Measurements from ENCODE around the gene STK17A. TPM values are rescaled to one million over a fixed set of nuclear protein-coding genes. Genes with fewer than 3 reads are reported as not detected.

STK17A gene
- total RNA-seq, 2 experiments from 2014 or later = 53.2 to 53.8 TPM

GRCh38 chr7:43646603-43647338, 63.9 kb downstream of the STK17A start:
- peaks cover 95% of the 10 kb centered on the region for H3K4me1 Mint-ChIP-seq
- no peak for DNase-seq
- peak overlapping the region; percentile 60 for H3K4me3 Mint-ChIP-seq
- H3K27me3 Mint-ChIP-seq = no peaks in the 10 kb centered on the region
- H3K9me3 Mint-ChIP-seq = no peaks in the 10 kb centered on the region
- H3K36me3 Mint-ChIP-seq = peaks cover 57% of the 10 kb centered on the region
- H3K27ac Mint-ChIP-seq = peak overlapping the region; percentile 100

GRCh38 chr7:43647339-43647672, 64.4 kb downstream of the STK17A start:
- Mint-ChIP-seq H3K9me3 (no peaks in the 10 kb centered on the region), H3K27ac (peak overlapping the region; percentile 100), H3K27me3 (no peaks in the 10 kb centered on the region), H3K4me1 (peaks cover 95% of the 10 kb centered on the region), H3K4me3 (peak overlapping the region; percentile 60), H3K36me3 (peaks cover 59% of the 10 kb centered on the region)
- DNase-seq = no peak

GRCh38 chr7:43647673-43648472, 65.0 kb downstream of the STK17A start:
- peak; percentile 63 for DNase-seq
- H3K4me3 Mint-ChIP-seq = peak overlapping the region; percentile 78
- no peaks in the 10 kb centered on the region for H3K9me3 Mint-ChIP-seq
- H3K36me3 Mint-ChIP-seq = peaks cover 57% of the 10 kb centered on the region
- H3K27ac Mint-ChIP-seq = peak overlapping the region; percentile 100
- no peaks in the 10 kb centered on the region for H3K27me3 Mint-ChIP-seq
- H3K4me1 Mint-ChIP-seq = peaks cover 93% of the 10 kb centered on the region

- Mint-ChIP-seq H3K4me1 (peaks cover 92% of the 10 kb centered on the region), H3K27me3 (no peaks in the 10 kb centered on the region), H3K9me3 (no peaks in the 10 kb centered on the region), H3K27ac (peak overlapping the region; percentile 100), H3K36me3 (peaks cover 58% of the 10 kb centered on the region), H3K4me3 (peak overlapping the region; percentile 81)
- peak; percentile 66 for DNase-seq
Observed at GRCh38 chr7:43648473-43649406, 65.8 kb downstream of the STK17A start.

GRCh38 chr7:43649755-43650274, 66.9 kb downstream of the STK17A start:
- Mint-ChIP-seq H3K4me1 (peaks cover 92% of the 10 kb centered on the region), H3K27me3 (no peaks in the 10 kb centered on the region), H3K36me3 (peaks cover 57% of the 10 kb centered on the region), H3K9me3 (peaks cover 3% of the 10 kb centered on the region), H3K4me3 (peak overlapping the region; percentile 81), H3K27ac (peak overlapping the region; percentile 100)
- DNase-seq = peak; percentile 59

GRCh38 chr7:43650457-43651052, 67.6 kb downstream of the STK17A start:
- Mint-ChIP-seq H3K27me3 (no peaks in the 10 kb centered on the region), H3K9me3 (peaks cover 3% of the 10 kb centered on the region), H3K4me3 (peak overlapping the region; percentile 69), H3K27ac (peak overlapping the region; percentile 100), H3K4me1 (peaks cover 90% of the 10 kb centered on the region), H3K36me3 (peaks cover 55% of the 10 kb centered on the region)
- no peak for DNase-seq

- Mint-ChIP-seq H3K36me3 (peaks cover 58% of the 10 kb centered on the region), H3K4me1 (peaks cover 80% of the 10 kb centered on the region), H3K27ac (peak overlapping the region; percentile 100), H3K9me3 (peaks cover 3% of the 10 kb centered on the region), H3K27me3 (no peaks in the 10 kb centered on the region), H3K4me3 (no peak overlapping the region)
- DNase-seq = no peak
Observed at GRCh38 chr7:43652364-43652763, 69.5 kb downstream of the STK17A start.

GRCh38 chr7:43653466-43653865, 70.6 kb downstream of the STK17A start:
- Mint-ChIP-seq H3K36me3 (peaks cover 60% of the 10 kb centered on the region), H3K4me1 (peaks cover 77% of the 10 kb centered on the region), H3K27me3 (no peaks in the 10 kb centered on the region), H3K4me3 (peak overlapping the region; percentile 14), H3K27ac (peak overlapping the region; percentile 74), H3K9me3 (peaks cover 3% of the 10 kb centered on the region)
- DNase-seq = no peak

- Mint-ChIP-seq H3K4me3 (peak overlapping the region; percentile 14), H3K27me3 (no peaks in the 10 kb centered on the region), H3K27ac (peak overlapping the region; percentile 74), H3K36me3 (peaks cover 65% of the 10 kb centered on the region), H3K4me1 (peaks cover 77% of the 10 kb centered on the region), H3K9me3 (peaks cover 3% of the 10 kb centered on the region)
- DNase-seq = no peak
Observed at GRCh38 chr7:43653891-43654504, 71.1 kb downstream of the STK17A start.

- peaks cover 77% of the 10 kb centered on the region for H3K4me1 Mint-ChIP-seq
- no peak overlapping the region for H3K4me3 Mint-ChIP-seq
- H3K9me3 Mint-ChIP-seq = peaks cover 3% of the 10 kb centered on the region
- no peaks in the 10 kb centered on the region for H3K27me3 Mint-ChIP-seq
- no peak for DNase-seq
- no peak overlapping the region for H3K27ac Mint-ChIP-seq
- H3K36me3 Mint-ChIP-seq = peaks cover 65% of the 10 kb centered on the region
Observed at GRCh38 chr7:43655584-43655983, 72.7 kb downstream of the STK17A start.

GRCh38 chr7:43656997-43657396, 74.1 kb downstream of the STK17A start:
- no peak for DNase-seq
- H3K36me3 Mint-ChIP-seq = peaks cover 65% of the 10 kb centered on the region
- no peaks in the 10 kb centered on the region for H3K27me3 Mint-ChIP-seq
- H3K27ac Mint-ChIP-seq = no peak overlapping the region
- H3K4me3 Mint-ChIP-seq = no peak overlapping the region
- H3K4me1 Mint-ChIP-seq = peaks cover 69% of the 10 kb centered on the region
- H3K9me3 Mint-ChIP-seq = peaks cover 4% of the 10 kb centered on the region

- H3K36me3 Mint-ChIP-seq = peaks cover 63% of the 10 kb centered on the region
- H3K9me3 Mint-ChIP-seq = peaks cover 4% of the 10 kb centered on the region
- peak overlapping the region; percentile 94 for H3K27ac Mint-ChIP-seq
Observed at GRCh38 chr7:43658718-43659548, 76.0 kb downstream of the STK17A start.

GRCh38 chr7:43659549-43659896, 76.6 kb downstream of the STK17A start:
- H3K36me3 Mint-ChIP-seq = peaks cover 59% of the 10 kb centered on the region
- H3K27me3 Mint-ChIP-seq = no peaks in the 10 kb centered on the region
- H3K4me3 Mint-ChIP-seq = no peak overlapping the region
- peaks cover 56% of the 10 kb centered on the region for H3K4me1 Mint-ChIP-seq
- peak overlapping the region; percentile 94 for H3K27ac Mint-ChIP-seq
- no peak for DNase-seq
- peaks cover 3% of the 10 kb centered on the region for H3K9me3 Mint-ChIP-seq

More at GRCh38 chr7:43658718-43659548, 76.0 kb downstream of the STK17A start:
- peak; percentile 42 for DNase-seq
- Mint-ChIP-seq H3K4me3 (peak overlapping the region; percentile 42), H3K4me1 (peaks cover 58% of the 10 kb centered on the region), H3K27me3 (no peaks in the 10 kb centered on the region)
